ENCODE results near the gene RAC3. TPM values are rescaled to one million over a fixed set of nuclear protein-coding genes. Genes with fewer than 3 reads are reported as not detected.

Gene RAC3
- total RNA-seq, 4 donors from 2014 or later = 2.6 to 11.1 (median 5.0) TPM

GRCh38 chr17:82079001-82079677 is 47.7 kb downstream of the RAC3 start:
- 94% methylated on average over 38 of the region's 47 CpGs; no CpG with 5 or more reads in 1 of the 2 donors for WGBS, 2 donors (ENCODE audit: low coverage in 1 of 2)
- peaks cover 0 to 35% (median 16%) of the 10 kb centered on the region in 4 donors for H3K36me3 ChIP-seq
- no peaks in the 10 kb centered on the region for H3K9me3 ChIP-seq
- H3K27me3 ChIP-seq = no peaks in the 10 kb centered on the region
- DNase-seq = no peak
- H3K27ac ChIP-seq = no peak overlapping the region
- in situ Hi-C loops (cut with MboI; ENCODE audit: low pct_ligation_motif_present in 1 of 4, low pct_unique_long_range_greater_than_20kb in 1 of 4, low sequenced_read_pairs in 3 of 4) = no loop called here
- TF ChIP-seq EP300 (IDR thresholded peaks at IDR 0.05; ENCODE audit: low read depth) (no peak), POLR2AphosphoS5 (IDR thresholded peaks at IDR 0.05) (no peak), CTCF (IDR thresholded peaks at IDR 0.05) (no peak), POLR2A (IDR thresholded peaks at IDR 0.05) (no peak)
- H3K4me1 ChIP-seq = no peaks in the 10 kb centered on the region
- intact Hi-C loops (cut with DNase I; ENCODE audit: low total_unique reads) = no loop called here
- no peak overlapping the region for H3K4me3 ChIP-seq

GRCh38 chr17:82080048-82080788 is 48.7 kb downstream of the RAC3 start:
- in situ Hi-C loops (cut with MboI; ENCODE audit: low pct_ligation_motif_present in 1 of 4, low pct_unique_long_range_greater_than_20kb in 1 of 4, low sequenced_read_pairs in 3 of 4) (no loop called here), intact Hi-C loops (cut with DNase I; ENCODE audit: low total_unique reads) (no loop called here)
- no peak for DNase-seq
- no peaks in the 10 kb centered on the region for H3K4me1 ChIP-seq
- H3K4me3 ChIP-seq = no peak overlapping the region
- peaks cover 0 to 41% (median 18%) of the 10 kb centered on the region in 4 donors for H3K36me3 ChIP-seq
- no peaks in the 10 kb centered on the region for H3K27me3 ChIP-seq
- WGBS, 2 donors (ENCODE audit: low coverage in 1 of 2) = 90% methylated on average over 2 to 36 of the region's 36 CpGs
- no peaks in the 10 kb centered on the region for H3K9me3 ChIP-seq
- no peak overlapping the region for H3K27ac ChIP-seq
- no peak for TF ChIP-seq POLR2AphosphoS5 (IDR thresholded peaks at IDR 0.05)
- no peak for TF ChIP-seq EP300 (IDR thresholded peaks at IDR 0.05; ENCODE audit: low read depth)
- no peak for TF ChIP-seq POLR2A (IDR thresholded peaks at IDR 0.05)
- TF ChIP-seq CTCF (IDR thresholded peaks at IDR 0.05) = no peak

GRCh38 chr17:82080789-82081464 is 49.4 kb downstream of the RAC3 start:
- intact Hi-C loops (cut with DNase I; ENCODE audit: low total_unique reads) (no loop called here), in situ Hi-C loops (cut with MboI; ENCODE audit: low pct_ligation_motif_present in 1 of 4, low pct_unique_long_range_greater_than_20kb in 1 of 4, low sequenced_read_pairs in 3 of 4) (no loop called here)
- no peak for DNase-seq

More at GRCh38 chr17:82080789-82081464, 49.4 kb downstream of the RAC3 start:
- no peaks in the 10 kb centered on the region for H3K27me3 ChIP-seq
- no peaks in the 10 kb centered on the region for H3K9me3 ChIP-seq
- H3K36me3 ChIP-seq = peaks cover 0 to 48% (median 18%) of the 10 kb centered on the region in 4 donors
- no peak for TF ChIP-seq POLR2AphosphoS5 (IDR thresholded peaks at IDR 0.05)
- TF ChIP-seq EP300 (IDR thresholded peaks at IDR 0.05; ENCODE audit: low read depth) = no peak
- no peak for TF ChIP-seq CTCF (IDR thresholded peaks at IDR 0.05)
- no peak for TF ChIP-seq POLR2A (IDR thresholded peaks at IDR 0.05)
- no peak overlapping the region for H3K27ac ChIP-seq
- no peak overlapping the region for H3K4me3 ChIP-seq
- 94% methylated on average over 29 of the region's 44 CpGs; no CpG with 5 or more reads in 1 of the 2 donors for WGBS, 2 donors (ENCODE audit: low coverage in 1 of 2)
- H3K4me1 ChIP-seq = no peaks in the 10 kb centered on the region

Data from transverse colon (tissue), 4 donors.